Suppressor macrophage (primary cell): ENCODE results near the gene NDUFAB1.
A peak's percentile ranks its signal among the peaks of the same experiment; 100 is the strongest.
"Not testable (repeated sequence)": the region's sequence is repeated elsewhere in the genome, so short reads cannot be mapped to it uniquely, and the experiment has no call there.

Source experiments
- DNase-seq, 4 experiments: peaks; one replicate each; pipeline ENCODE4 v3.0.0-alpha.2; 2020 to 2022
- total RNA-seq, 17 experiments: gene quantifications; one replicate each; lab custom pipeline; 2026; ENCODE audit warnings: mixed read lengths in 6 of 17, inconsistent platforms in 3 of 17; lab: John Stamatoyannopoulos, UW

The NDUFAB1 gene
- 26.0 to 73.7 (median 52.7) reads per million in 17 experiments for total RNA-seq

- DNase-seq = peak; percentile 95 to 97 (median 97)
These were observed at the start of gene NDUFAB1 for GRCh38 chr16:23595951-23596720. Gene NDUFAB1, minus strand, starts transcription at chr16:23596316. Its CDS starts 26 bp downstream, at chr16:23596290.

DNA sequence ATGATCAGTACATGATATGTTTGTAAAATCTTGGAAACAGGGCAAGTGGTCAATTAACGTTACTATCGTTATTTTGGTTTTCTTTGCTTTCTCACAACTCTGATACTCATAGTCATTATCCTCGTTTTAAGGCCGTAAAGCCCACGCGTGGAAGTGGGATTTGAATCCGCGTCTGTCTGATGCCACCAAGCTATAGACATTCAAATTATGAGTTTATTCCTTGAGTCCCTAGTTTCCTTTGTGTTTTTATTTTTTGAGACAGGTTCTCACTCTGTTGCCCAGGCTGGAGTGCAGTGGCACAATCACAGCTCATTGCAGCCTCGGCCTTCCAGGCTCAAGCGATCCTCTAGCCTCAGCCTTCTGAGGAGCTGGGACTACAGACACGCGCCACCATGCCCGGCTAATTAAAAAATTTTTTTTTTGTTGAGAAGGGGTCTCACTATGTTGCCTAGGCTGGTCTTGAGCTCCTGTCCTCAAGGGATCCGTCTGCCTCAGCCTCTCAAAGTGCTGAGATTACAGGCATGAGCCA lies 46.2 kb upstream of the NDUFAB1 start:
- no peak for DNase-seq

GRCh38 chr16:23640931-23641765 lies 45.0 kb upstream of the NDUFAB1 start, which contains the start of the genes DCTN5 and PALB2:
Gene DCTN5, plus strand, starts transcription at chr16:23641466. Its CDS starts 77 bp downstream, at chr16:23641543.
Gene PALB2, minus strand, starts transcription at chr16:23641310. Its CDS starts 153 bp downstream, at chr16:23641157.
- DNase-seq = peak; percentile 97 to 98 (median 98)

GRCh38 chr16:23640615-23640930 lies 44.5 kb upstream of the NDUFAB1 start:
- DNase-seq = peak in 1 of 4 experiments; percentile 42

DNA sequence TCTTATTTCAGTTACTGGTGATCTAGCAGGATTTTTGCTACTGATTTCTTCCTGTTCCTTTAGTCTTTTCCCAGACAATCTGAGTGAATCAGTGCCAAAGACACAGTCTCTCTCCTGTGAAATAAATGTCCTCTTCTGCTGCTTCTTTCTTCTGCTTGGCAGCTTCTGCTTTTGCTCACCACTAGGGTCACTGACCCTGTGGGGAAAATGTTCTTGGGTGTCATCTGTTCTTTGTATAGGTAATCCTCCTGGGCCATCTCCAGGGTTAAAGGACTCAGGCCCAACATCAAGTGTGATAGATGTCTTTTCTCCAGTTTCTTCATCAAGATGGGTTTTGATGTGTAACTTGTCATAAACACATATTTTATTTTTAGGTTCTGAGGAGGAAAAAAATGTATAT lies 39.8 kb upstream of the NDUFAB1 start:
- DNase-seq = peak in 2 of 4 experiments; percentile 5

- no peak for DNase-seq
These were observed 38.4 kb upstream of the NDUFAB1 start for GRCh38 chr16:23634461-23635036.

DNA sequence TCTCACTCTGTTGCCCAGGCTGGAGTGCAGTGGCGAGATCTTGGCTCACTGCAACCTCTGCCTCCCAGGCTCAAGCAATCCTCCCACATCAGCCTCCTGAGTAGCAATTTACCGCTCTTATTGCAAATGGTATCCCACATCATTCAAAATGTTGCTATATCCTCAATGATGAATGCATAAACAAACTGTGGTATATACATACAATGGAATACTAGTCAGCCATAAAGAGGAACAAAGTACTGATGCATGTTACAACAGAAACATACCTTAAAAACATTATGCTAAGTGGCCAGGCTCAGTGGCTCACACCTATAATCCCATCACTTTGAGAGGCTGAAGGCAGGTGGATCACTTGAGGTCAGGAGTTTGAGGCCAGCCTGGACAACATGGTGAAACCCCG lies 35.8 kb upstream of the NDUFAB1 start:
- not testable (repeated sequence) for DNase-seq

GRCh38 chr16:23629516-23629915 lies 33.4 kb upstream of the NDUFAB1 start:
- DNase-seq = no peak

DNA sequence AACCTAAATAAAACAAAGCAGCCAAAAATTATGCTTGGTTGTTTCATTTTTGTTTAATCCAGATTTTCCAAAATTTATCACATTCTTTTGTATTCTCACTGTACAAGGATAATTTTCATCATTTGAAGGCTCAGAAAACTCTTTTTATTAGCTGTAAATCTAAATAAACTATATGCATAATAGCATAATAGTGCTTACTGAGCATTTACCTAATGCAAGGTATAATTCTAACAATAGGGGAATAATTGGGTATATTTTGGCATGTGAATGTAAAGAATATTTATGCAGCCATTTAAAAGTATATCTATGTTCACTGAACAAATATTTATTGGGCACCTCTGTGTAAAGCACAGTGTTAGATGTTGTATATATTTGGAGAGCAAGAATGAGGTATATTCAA lies 28.0 kb upstream of the NDUFAB1 start:
- DNase-seq = no peak

- no peak for DNase-seq
These were observed 19.7 kb upstream of the NDUFAB1 start for GRCh38 chr16:23615805-23616204.

- no peak for DNase-seq
These were observed 15.8 kb upstream of the NDUFAB1 start for GRCh38 chr16:23611936-23612335.

DNA sequence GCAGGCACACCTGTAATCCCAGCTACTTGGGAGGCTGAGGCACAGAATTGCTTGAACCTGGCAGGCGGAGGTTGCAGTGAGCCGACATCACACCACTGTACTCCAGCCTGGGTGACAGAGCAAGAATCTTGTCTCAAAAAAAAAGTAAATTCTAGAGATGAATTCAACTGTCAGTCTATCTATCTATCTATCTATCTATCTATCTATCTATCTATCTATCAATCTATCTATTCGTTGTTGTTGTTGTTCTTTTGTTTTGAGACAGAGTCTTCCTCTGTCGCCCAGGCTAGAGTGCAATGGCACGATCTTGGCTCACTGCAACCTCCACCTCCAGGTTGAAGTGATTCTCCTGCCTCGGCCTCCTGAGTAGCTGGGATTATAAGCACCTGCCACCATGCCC lies 14.8 kb upstream of the NDUFAB1 start:
- DNase-seq = not testable (repeated sequence)

DNA sequence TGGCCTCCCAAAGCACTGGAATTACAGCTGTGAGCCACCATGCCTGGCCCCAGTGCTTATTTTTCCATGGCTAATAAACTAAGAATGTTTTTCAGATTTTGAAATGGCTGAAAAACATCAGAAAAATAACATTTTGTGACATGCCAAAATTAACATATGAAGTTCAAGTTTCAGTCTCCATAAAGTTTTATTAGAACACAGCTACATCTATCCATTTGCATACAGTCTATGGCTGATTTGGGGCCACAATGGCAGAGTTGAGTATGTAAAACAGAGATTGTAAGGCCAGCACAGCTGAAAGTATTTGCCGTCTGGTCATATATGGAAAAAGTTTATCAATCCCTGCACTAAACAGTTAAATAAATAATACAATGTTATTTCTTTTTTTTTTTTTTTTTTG lies 13.8 kb upstream of the NDUFAB1 start:
- no peak for DNase-seq

- DNase-seq = peak; percentile 44 to 60 (median 54)
These were observed 12.1 kb upstream of the NDUFAB1 start for GRCh38 chr16:23608194-23608593.

GRCh38 chr16:23607726-23608125 lies 11.6 kb upstream of the NDUFAB1 start:
- peak; percentile 5 to 34 (median 16) for DNase-seq

DNA sequence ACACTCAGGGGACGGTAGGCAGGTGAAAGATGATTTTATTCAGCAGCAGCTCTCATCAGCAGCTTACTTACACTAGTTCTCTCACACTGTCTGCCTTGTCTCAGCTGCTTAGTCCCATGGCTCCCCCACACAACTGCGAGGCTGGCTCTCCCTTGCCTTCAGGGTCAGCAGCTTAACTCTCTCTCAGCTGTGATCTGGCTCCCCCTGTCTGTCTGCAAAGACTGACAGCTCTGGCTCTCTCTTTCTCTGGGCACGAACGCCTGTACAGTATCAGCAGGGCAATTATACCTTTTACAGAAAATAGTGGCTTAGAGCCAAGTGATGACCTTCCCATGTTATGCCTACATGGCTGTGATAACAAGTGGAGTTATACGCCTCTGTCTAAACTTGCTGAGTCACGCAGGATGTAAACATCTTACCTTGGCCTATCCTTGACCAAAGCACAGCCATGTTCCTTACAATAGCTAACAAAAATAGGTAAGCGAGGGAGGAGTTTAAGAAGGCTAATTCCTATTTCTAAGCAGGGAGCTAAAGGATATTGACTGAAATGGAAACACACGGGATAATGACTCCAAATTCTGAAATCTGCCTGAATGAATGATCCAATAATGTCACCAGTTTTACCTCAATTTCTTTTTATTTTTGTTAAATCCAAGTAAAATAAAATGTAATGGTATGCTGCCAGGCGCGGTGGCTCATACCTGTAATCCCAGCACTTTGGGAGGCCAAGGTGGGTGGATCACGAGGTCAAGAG lies 1.1 kb upstream of the NDUFAB1 start:
- peak in 3 of 4 experiments; percentile 11 to 35 (median 29) for DNase-seq

DNA sequence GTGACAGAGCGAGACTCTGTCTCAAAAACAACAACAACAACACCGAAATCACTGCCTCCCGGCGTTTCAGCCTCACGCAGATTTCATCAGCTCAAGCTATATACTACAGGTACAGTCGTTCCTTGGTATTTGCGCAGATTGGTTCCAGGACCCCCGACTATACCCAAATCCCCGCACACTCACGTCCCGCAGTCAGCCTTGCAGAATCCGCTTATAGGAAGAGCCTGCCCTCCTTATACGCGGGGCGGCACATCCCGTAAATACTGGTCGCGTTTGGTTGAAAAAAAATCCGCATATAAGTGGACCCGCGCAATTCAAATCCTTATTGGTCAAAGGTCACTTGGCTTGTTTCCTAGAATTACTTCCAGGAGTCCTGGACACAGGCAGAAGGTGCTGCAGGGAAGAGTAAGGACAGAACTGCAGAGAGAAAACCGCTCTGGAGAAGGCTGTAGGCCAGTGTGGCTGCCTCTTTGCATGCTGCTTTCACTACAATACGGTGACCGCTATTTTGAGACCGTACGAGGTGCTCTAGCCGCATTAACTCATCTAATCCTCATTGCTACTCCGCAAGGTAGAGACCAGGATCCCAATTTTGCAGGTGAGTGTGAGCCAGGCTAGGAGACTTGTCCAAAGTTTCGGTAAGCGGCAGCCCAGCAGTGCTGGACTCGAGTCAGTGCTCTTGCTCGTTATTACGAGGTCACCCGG lies 718 bp downstream of the NDUFAB1 start:
- DNase-seq = peak in 3 of 4 experiments; percentile 8 to 15 (median 11)

DNA sequence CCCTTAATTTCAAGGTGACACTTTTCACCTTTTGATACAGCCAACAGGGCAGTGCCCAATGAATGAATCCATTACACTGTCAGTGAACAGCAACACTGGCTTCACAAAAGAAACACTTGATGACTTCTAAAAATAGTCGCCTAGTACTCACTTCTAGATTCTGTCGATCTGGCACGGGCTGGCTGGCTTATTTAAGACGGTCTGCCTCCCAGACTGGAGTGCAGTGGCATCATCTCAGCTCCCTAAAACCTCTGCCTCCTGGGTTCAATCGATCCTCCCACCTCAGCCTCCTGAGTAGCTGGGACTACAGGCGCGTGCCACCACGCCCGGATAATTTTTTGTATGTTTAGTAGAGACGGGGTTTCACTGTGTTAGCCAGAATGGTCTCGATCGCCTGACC lies 1.9 kb downstream of the NDUFAB1 start:
- DNase-seq = no peak

DNA sequence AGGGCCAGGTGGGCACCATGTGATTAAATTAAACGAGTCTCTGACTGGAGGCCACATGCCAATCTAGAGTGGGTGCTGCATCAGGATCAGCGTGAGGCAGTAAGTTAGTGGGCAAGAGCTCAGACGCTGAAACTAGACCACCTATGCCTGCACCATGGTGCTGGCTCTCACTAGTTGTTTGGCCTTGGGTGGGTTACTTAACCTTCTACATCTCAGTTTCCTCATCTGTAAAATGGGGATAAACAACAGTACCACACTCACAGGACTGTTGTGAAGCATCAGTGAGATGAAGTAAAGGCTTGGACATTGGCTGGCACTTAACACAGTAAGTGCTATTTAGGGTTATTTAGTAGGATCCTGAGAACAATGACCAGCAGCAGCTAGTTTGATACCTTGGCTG lies 5.9 kb downstream of the NDUFAB1 start:
- DNase-seq = no peak

DNA sequence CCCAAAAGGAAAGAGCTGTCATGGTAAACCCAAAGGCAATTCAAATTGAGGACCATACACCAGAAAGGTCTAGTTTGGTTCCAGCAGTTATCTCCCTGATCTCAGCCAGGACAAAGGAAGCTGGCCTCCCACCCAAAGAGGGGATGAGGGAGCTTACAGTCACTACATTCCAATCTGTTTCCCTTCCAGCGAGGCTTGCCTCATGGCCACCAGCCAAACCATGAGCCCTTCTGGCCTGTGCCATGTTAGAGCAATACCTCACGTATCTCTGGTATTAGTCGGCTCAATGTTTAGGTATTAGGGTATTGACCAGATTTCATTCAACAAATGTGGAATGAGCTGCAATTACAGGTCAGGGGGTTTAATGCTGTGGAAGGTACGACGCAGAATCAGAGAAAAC lies 8.4 kb downstream of the NDUFAB1 start:
- DNase-seq = no peak
